GM18499 (cell line): ENCODE results near the gene CDH18.

Source experiments
- ATAC-seq: cut with Tn5 transposase; IDR thresholded peaks from one replicate; pipeline ENCODE4 v1.9.1; 2021; ENCODE audit warnings: moderate number of reproducible peaks; ENCODE audit not compliant: insufficient read depth, unreplicated experiment

The CDH18 gene

DNA sequence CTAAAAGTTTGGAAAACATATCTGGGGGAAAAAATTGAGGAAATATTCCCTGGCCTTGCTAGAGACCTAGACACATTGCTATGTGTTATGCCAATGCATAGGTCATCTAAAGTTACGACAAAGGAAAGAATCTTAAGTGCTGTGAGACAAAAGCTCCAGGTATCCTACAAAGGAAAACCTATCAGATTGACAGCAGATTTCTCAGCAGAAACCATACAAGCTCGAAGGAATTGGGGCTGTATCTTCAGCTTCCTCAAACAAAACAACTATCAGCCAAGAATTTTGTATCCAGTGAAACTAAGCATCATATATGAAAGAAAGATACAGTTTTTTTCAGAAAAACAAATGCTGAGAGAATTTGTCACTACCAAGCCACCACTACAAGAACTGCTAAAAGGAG, 234.4 kb downstream of the CDH18 start:
- no peak for ATAC-seq

DNA sequence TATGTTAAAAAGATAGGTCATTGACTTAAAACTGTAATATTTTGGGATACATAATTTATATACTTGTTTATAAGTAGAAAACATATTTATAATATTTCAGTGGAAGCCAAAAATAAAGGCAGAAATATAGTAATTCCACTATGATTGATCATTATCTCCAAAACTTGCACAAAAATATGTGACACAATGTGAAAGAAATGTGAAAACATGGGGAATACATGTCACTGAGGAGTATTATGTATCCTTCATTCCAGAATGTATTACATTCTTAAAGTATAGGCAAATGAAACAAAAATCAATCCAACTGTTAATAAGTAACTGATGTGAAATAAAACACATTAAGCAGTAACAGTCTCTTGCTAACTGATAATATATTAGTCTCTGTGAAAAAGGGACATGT, 236.7 kb downstream of the CDH18 start:
- ATAC-seq = no peak

GRCh38 chr5:19745247-19745646, 242.8 kb downstream of the CDH18 start:
- no peak for ATAC-seq

DNA sequence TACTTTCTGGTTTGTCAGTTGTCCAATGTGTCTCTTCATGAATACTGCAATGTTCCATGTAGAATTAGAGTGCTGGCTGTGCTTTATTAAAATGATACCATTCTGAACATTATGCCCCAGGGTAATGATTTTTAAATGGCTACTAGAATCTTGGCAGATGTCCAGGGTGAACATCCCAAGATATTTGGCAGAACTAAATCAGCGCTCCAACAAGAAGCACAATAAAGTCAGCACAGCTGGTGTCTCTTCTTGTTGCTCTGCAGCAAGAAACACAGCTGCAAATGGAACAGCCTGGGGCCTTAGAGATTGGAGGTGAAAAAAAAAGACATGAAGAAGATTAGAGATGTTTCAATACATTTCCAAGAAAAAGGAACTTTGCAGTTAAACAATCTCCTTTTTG, 248.3 kb downstream of the CDH18 start:
- no peak for ATAC-seq

- ATAC-seq = no peak
Measured at GRCh38 chr5:19734776-19735175, 253.2 kb downstream of the CDH18 start.

DNA sequence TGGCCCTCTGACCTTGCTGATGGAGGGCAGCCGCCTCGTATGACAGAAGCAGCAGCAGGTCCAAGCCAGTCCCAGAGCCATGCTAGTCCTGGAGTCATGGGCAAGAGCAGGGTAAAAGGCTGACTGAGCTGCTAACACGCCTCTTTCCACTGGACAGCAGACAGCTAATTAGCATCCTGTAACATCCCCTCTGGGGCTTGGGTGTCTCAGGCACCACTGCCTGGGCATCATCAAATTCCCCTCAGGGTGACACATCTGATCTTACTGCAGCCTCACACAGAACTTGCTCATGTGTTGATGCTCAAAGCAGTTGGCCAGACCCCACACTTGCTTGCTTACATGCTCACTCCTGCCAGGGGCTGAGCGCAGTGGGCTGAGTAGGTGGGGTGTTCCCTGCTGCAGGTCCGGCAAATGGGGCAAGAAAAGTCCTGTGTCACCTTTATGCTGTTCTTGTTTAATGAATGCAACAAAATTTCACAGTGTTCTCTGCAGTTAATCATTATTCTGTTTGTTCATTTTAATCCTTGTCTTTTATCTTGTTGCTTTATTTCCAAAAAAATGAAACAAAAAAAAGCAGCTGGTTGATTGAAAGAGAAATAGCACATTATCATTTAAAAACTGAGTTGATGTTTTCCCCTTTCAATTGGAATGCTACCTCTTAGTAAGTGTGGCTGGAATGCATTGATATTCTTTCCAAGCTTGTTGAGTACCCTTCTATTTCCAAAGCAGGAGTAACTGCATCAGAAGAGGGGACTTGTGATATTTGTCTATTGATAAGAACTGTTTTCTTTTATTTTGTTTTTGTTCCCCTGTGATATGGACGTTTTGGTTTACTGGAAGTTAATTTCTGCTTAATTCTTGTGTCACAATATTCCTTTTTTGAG, 254.1 kb downstream of the CDH18 start:
- ATAC-seq = no peak

GRCh38 chr5:19728571-19728970, 259.4 kb downstream of the CDH18 start:
- ATAC-seq = no peak

- ATAC-seq = no peak
Measured at GRCh38 chr5:19719109-19719508, 268.9 kb downstream of the CDH18 start.

GRCh38 chr5:19713740-19714139, 274.3 kb downstream of the CDH18 start:
- no peak for ATAC-seq

DNA sequence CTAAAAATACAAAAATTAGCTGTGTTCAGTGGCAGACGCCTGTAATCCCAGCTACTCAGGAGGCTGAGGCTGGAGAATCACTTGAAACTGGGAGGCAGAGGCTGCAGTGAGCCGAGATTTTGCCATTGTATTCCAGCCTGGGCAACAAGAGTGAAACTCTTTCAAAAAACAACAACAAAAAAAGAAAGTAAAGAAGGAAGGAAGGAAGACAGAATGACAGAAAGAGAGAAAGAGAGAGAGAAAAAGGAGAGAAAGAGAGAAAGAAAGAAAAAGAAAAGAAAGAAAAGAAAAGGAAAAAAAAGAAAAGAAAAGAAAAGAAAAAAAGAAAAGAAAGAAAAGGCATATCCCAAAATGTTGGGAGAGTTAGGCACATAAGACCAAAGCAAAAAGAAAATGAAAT, 278.6 kb downstream of the CDH18 start:
- ATAC-seq = no peak

DNA sequence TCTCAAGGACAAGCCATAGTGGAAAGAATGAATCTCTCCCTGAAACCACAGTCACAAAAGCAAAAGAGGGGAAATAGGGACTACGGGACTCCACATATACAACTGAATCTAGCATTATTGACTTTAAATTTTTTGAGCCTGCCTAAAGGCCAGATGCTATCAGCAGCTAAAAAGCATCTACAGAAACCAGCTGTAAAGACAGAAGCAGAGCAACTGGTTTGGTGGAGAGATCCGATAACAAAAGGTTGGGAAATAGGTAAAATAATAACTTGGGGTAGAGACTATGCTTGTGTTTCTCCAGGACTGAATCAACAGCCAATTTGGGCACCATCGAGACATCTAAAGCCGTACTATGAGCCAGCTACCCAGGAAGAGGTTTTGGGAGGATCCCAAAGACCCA, 281.2 kb downstream of the CDH18 start:
- no peak for ATAC-seq

- no peak for ATAC-seq
Measured at GRCh38 chr5:19701731-19702130, 286.3 kb downstream of the CDH18 start.

DNA sequence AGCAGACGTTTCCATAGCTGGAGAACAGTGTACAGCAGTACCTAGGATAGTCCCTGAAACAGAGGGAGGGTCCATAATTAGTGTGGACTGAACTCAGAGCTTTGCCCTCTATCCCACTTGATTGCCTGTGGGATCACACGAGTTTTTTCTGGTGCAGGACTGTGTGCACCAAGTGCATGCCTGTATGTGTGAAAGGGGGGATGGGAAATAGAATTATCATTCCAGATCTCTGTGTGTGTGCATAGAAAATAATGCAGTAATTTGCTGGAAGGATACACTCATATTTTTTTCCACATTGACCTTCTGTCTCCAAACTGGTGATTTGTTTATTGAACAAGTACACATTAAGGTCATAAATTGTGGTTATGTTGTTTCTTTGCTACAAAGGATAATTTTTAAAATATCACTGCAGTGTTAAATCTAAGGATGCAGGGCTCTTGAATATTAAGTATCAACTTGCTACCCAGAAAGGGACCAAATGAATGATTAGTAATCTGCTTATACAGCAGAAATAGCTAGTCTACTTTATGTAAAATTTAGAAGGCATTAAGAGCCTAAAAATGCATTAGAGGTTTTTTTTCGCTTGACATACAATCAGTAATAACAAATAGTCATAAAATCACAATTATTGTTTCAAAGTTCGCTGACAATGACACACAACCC, 292.9 kb downstream of the CDH18 start:
- ATAC-seq = no peak

- ATAC-seq = no peak
Measured at GRCh38 chr5:19690978-19691377, 297.0 kb downstream of the CDH18 start.

DNA sequence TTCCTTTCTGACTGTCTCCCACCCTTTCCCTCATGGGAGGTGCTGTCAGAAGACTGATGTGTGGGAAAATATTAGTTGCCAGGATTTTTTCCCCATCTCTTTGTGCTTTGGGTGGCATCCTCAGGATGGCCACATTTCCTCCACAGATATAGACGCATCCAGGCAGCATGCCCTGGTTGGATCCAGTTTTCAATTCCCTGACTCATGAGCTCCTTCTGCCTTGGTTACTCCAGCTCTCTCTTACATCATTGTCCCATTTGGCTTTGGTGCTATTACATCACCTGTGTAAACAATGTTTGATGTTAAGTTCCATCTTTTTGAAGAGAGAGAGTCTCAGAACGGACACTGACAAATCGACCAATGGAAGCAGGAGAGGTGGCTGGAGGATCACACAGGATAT, 302.5 kb downstream of the CDH18 start:
- ATAC-seq = no peak

GRCh38 chr5:19676895-19677294, 311.1 kb downstream of the CDH18 start:
- ATAC-seq = no peak

- no peak for ATAC-seq
Measured at GRCh38 chr5:19660679-19661078, 327.3 kb downstream of the CDH18 start.

GRCh38 chr5:19655627-19656026, 332.4 kb downstream of the CDH18 start:
- ATAC-seq = no peak

- ATAC-seq = no peak
Measured at GRCh38 chr5:19638461-19638860, 349.5 kb downstream of the CDH18 start.

GRCh38 chr5:19630876-19631275, 357.1 kb downstream of the CDH18 start:
- ATAC-seq = no peak

DNA sequence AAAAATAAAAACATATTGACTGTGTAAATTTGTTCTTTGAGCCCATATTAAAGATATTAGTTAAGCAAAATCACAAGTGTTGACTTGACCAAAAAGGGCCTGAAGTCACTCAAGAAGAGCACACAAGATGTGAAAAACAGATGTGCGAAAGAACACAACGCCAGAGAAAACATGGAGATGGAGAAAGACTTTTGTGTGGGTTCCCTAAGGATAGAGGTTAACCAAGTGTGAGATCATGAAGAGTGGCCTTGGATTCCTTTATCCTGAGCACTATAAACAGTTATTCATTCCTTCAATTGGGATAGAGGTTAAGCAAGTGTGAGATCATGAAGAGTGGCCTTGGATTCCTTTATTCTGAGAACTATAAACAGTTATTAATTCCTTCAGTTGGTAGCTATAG, 361.8 kb downstream of the CDH18 start:
- ATAC-seq = no peak

- no peak for ATAC-seq
Measured at GRCh38 chr5:19625562-19625961, 362.4 kb downstream of the CDH18 start.
